ELR (cell line): ENCODE data around the gene VSNL1.

ENCODE experiments used
- DNase-seq: peaks from one replicate; pipeline ENCODE4 v3.0.0-alpha.2; 2015; ENCODE audit warnings: low read depth

VSNL1 gene

GRCh38 chr2:17644997-17645720 is 104.7 kb downstream of the VSNL1 start:
- DNase-seq: peak; percentile 62

- DNase-seq: peak; percentile 81
These were observed 105.6 kb downstream of the VSNL1 start for GRCh38 chr2:17646081-17646554.

DNA sequence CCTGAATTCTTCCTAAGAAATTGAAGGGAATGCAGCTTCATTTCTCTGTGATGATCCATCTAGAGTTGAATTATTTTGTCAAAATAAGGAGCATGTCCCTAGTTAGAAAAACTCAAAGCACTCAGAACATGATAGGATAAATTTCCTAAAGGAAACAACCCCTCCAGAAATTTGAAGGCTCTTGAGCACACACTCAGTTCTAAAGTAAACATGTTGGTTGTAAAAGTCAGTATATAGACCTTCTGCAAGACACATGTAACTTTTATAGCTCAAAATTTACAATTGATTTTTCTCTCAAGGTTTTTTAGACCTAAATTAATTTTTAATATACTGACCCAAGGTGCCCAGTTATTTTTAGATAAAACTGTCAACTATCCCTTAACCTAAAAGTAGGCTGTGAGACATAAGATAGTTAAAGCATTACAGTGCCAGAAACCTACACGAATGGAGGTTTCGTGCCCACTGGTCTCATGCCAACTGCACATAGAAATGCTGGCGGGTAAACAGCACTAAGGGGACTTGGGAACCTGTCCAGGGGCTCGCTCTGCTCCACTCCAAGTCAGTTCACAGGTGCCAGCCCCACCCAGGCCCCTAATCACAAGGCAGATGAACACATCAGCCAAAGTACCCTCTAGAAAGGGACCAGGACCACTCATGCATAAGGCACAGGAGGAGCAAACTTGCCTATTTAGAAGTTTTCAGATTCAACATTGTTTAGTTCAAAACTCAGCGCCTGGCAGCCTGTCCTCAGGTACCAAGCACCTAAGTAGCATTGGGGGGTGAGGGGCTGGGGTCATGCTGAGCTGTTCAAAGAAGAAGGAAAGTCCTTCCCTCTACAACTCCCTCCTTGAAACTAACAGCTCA is 106.6 kb downstream of the VSNL1 start:
- no peak for DNase-seq

GRCh38 chr2:17648581-17648980 is 108.1 kb downstream of the VSNL1 start:
- DNase-seq: no peak

DNA sequence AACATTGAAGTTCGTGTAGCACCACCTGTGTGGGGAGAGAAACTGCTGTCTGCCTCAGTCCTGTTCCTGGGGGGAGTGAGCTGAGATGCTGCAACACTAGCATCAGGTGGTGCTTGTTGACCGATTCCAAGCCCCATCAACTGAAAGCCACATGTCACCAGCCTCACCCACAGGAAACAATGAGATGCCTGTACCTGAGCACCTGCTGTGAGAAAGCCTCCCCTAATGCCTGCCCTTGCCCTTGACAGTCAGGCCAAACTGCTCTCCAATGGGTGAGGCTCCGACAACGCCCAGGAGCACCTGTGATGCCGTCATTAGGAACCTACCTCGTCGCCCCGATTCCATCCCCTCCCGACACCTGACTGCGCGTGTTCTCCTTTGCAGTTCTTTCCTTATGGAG is 108.5 kb downstream of the VSNL1 start:
- DNase-seq: no peak

DNA sequence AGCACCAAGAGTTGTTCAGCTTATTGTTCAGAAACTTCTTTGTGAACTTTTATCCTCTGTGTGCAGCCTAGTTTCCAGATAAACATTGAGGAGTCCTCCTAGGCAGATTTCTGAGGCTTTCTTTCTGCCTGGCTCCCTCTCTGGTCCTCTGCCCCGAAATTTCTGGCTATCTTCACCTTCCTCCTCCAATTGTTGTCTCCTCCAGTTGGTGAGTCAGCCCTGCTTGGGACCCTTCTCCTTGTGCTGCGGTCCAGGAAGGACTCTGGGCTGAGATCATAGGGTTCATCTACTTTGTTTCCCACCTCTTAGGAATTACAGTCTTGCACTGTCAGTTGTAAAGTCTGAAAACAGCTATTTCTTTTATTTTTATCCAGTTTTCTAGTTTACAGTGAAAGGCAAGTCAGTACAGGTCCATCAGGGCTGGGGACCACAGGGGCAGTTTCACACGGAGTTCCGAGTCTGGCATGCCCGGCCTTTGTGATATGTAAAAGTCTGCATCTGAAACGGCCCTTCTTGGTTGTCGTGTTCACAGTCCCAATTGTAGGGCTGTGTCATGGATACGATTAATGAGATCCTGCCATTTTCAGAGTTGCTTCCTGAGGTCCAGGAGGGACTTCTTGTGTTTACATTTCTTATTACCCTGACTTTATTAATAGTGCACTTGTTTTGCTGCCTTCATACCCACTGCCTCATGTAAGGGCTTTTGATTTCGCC is 112.3 kb downstream of the VSNL1 start:
- DNase-seq: no peak

GRCh38 chr2:17657759-17658158 is 117.3 kb downstream of the VSNL1 start:
- DNase-seq: no peak

DNA sequence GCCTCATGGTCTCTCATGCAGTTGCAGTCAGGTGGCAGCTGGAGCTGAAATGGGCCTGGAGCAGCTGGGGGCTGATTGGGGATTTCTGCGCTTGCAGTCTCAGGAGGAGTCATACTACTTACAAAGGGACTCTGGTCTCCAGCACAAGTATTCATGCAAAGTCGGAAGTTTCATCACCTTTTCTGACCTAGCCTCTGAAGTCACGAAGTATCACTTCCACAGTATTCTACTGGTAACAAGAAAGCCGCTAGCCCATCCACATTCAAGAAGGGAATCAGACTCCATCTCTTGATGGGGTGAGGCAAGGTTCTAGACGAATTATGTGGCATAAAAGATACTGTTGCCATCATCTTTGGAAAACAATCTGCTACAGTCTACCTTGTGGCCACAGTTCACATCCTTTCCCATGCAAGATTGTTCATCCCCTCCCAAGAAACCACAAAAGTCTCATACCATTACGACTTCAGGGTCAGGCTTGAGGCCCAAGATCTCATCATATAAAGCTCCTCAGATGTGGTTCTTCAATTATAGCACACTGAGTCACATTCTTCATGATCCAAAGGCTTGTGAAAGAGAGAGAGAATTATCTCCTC is 117.9 kb downstream of the VSNL1 start:
- DNase-seq: peak; percentile 54

DNA sequence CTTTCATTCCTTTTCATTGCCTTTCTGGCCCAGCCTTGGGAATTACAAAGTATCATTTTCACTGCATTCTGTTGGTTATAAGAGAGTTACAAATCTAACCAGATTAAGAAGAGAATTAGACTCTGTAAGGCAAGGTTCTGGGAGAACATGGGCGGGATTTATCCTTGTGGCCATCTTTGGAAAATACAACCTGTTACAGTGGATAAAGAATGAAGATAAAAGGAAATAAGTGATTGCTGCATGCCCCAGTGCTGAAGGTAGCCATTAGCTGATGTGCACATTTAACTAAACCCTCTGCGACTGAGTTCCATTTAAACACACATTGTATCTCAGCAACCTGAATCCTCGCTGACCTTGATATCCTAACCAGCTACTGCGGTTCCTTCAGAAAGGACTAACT is 119.7 kb downstream of the VSNL1 start:
- no peak for DNase-seq

GRCh38 chr2:17661460-17661859 is 121.0 kb downstream of the VSNL1 start:
- DNase-seq: no peak

GRCh38 chr2:17662723-17663122 is 122.2 kb downstream of the VSNL1 start:
- no peak for DNase-seq

- DNase-seq: no peak
These were observed 124.0 kb downstream of the VSNL1 start for GRCh38 chr2:17664534-17664933.

- DNase-seq: no peak
These were observed 127.4 kb downstream of the VSNL1 start for GRCh38 chr2:17667898-17668297.

DNA sequence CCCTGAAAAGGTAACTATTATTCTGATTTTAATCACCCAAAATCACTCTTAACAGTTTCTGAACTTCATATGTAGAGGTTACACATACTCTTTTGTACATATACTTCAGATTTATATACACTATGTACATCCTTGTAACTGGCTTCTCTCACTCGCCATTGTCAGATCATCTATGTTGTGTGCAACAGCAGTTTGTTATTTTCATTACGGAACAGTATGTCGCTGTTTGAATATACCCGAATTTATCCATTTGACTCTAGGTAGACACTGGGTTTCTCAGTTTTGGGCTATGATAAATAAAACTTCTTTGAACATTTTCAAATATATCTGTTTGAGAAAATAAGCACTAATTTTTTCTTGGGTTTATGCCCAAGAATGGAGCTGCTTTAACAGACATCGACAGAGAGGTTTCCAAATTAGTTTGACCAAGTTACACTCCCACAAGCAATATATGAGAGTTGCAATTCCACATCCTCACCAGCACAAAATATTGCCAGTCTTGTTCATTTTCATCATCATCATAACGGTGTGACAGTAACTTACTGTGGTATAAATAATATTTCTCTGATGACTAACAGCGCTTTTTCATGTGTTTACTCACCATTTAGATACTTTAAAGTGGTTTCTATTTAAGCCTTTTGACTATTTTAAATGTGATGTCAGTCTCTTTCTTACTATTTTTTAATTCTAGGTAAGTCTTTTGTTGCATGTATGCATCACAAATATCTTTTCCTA is 132.3 kb downstream of the VSNL1 start:
- DNase-seq: peak; percentile 87

GRCh38 chr2:17674817-17675216 is 134.3 kb downstream of the VSNL1 start:
- no peak for DNase-seq

DNA sequence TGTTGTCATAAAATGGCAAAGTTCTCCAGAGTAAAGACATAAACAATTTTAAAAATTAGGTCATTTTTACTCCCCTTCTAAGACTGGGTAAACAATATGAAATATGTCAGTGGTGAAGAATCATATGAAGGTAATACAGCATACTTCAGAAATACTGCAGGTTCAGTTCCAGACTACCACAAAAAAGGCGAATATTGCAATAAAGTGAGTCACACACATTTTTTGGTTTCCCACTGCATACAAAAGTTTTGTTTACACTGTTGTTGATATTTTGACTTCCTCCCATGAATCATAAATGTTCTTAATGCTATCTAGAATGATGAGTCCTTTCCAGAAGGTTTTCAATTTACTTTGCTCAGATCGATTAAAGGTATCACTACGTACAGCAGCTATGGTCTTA is 139.6 kb downstream of the VSNL1 start:
- peak; percentile 57 for DNase-seq

DNA sequence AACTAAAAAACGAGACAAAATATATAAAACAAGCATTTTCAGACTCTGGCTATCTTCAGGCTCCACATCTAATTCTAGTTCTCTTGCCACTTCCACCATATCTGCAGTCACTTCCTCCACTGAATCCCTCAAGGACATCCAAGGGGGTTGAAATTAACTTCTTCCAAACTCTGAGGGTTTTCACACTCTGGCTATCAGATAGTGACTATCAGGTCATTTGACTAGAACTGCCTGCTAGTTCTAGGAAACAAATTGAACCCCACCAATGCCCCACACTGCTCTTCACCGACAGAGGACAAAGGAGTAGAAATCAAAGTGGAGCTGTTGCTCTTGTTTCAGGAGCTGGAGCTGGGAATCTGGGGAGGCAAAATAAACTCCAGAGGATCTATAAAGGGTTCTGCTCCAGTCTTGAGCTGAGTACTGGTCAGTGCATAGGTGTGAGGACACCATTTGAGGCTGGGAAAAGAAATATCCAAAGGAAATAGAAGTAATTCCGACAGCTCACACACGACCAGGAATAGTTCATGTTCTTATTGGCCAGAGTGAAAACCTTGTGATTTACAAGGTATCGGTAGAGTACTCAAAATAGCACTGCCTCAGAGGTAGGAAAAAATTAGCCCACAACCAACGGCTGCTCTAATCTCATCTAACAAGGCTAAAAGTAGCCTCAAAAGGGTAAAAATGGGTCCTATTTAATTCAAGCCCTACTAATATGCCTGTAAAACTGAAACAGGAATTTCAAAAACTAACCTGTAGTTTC is 141.8 kb downstream of the VSNL1 start:
- no peak for DNase-seq

DNA sequence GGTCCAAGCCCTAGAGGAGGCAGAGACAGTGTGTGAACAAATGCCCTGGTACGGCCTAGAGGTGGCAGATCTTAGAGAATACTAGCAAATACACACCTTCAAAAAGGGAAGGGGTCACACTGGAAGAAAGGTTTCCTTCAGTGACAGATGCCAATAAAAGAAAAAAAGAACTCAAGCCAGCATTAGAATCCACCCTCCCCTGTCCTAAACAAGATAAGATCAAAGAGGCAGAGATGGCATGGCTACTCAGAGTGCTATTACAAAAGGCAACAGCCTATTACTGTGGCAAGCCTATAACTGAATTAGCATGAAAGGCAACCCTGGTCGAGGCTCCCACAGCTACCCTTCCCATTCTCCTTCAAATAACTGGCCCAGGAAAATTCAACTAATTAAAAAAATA is 143.5 kb downstream of the VSNL1 start:
- no peak for DNase-seq

DNA sequence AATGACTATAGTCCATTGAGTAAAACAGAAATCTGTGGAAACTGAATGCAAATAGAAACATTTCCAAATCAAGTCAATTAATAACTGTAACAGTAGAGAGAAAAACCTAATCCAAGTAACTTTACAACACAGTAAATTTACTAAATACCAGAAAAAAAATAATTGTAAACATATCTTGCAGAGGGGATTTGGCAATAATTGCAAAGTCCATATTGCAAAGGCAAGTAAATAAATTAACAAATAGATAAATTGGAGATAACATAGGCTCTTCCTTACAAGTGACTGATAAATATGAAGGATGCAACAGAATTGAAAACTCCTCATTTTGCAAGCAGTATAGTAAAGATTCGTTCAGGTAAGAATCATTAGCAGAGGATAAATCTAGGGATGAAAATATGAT is 148.1 kb downstream of the VSNL1 start:
- DNase-seq: no peak

DNA sequence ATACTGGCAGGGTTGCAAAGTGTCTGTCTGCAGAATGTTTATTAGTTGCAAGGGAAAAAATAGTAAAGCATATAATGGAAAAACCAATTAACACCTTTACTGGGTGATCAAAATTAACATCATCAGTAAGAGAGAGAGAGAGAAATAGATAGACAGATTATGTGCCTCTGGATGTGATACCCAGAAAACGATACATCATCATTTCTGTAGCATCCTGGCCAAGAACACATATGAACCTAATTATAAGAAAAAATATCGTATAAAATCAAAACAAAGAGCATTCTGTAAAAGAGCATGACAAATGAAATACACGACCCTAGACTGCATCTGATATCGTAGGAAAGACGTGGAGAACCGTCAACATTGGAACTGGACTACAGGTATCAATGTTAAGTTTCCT is 148.5 kb downstream of the VSNL1 start:
- DNase-seq: no peak

GRCh38 chr2:17690776-17691175 is 150.3 kb downstream of the VSNL1 start:
- DNase-seq: no peak
